Mesendoderm (in vitro differentiated cells): ENCODE results near the gene F13A1.

Source experiments
- DNase-seq: peaks from one replicate; pipeline ENCODE4 v3.0.0; 2013
- H2AK5ac ChIP-seq: 2 replicates; pipeline ENCODE4 v1.6.1; 2013; ENCODE audit warnings: low read length, inconsistent platforms
- H2BK120ac ChIP-seq: 2 replicates; pipeline ENCODE4 v1.6.1; 2013; ENCODE audit warnings: low read depth, mild to moderate bottlenecking, low read length, moderate library complexity, mixed read lengths
- H2BK15ac ChIP-seq: replicated peaks from 2 replicates; pipeline ENCODE4 v1.6.1; 2013; ENCODE audit warnings: low read depth, mild to moderate bottlenecking, moderate library complexity
- H2BK5ac ChIP-seq: 2 replicates; pipeline ENCODE4 v1.6.1; 2013; ENCODE audit warnings: low read length, inconsistent platforms
- H3K18ac ChIP-seq: 2 replicates; pipeline ENCODE4 v1.6.1; 2013; ENCODE audit warnings: mild to moderate bottlenecking, low read length, mixed read lengths
- H3K23ac ChIP-seq: one replicate; pipeline ENCODE4 v1.6.1; 2013; ENCODE audit warnings: low read length
- H3K27ac ChIP-seq: 2 replicates; pipeline ENCODE4 v1.5.1; 2013; ENCODE audit warnings: low read depth, mild to moderate bottlenecking, inconsistent platforms, low read length, moderate library complexity
- H3K27me3 ChIP-seq: 2 replicates; pipeline ENCODE4 v1.6.1; 2013; ENCODE audit warnings: low read length, control low read depth, mild to moderate bottlenecking, inconsistent platforms; ENCODE audit not compliant: insufficient read depth, poor library complexity
- H3K36me3 ChIP-seq: 2 replicates; pipeline ENCODE4 v1.6.1; 2013; ENCODE audit warnings: low read length, inconsistent platforms; ENCODE audit not compliant: control insufficient read depth, insufficient read depth
- H3K4ac ChIP-seq: one replicate; pipeline ENCODE4 v1.6.1; 2013; ENCODE audit warnings: low read depth, mild to moderate bottlenecking, low read length, moderate library complexity
- H3K4me1 ChIP-seq: 2 replicates; pipeline ENCODE4 v1.6.1; 2013; ENCODE audit warnings: low read depth, low read length, inconsistent platforms; ENCODE audit not compliant: control insufficient read depth
- H3K4me2 ChIP-seq: 2 replicates; pipeline ENCODE4 v1.6.1; 2013; ENCODE audit warnings: low read length
- H3K4me3 ChIP-seq: 2 replicates; pipeline ENCODE4 v1.5.1; 2013; ENCODE audit warnings: mild to moderate bottlenecking, low read length
- H3K56ac ChIP-seq: one replicate; pipeline ENCODE4 v1.6.1; 2013; ENCODE audit warnings: low read length
- H3K79me1 ChIP-seq: 2 replicates; pipeline ENCODE4 v1.6.1; 2013; ENCODE audit warnings: low read length, inconsistent platforms
- H3K79me2 ChIP-seq: 2 replicates; pipeline ENCODE4 v1.6.1; 2013; ENCODE audit warnings: mild to moderate bottlenecking, low read length; ENCODE audit not compliant: control insufficient read depth, insufficient read depth
- H3K9ac ChIP-seq: 2 replicates; pipeline ENCODE4 v1.6.1; 2013; ENCODE audit warnings: low read length, inconsistent platforms
- H4K5ac ChIP-seq: one replicate; pipeline ENCODE4 v1.6.1; 2013; ENCODE audit warnings: low read length
- H4K8ac ChIP-seq: one replicate; pipeline ENCODE4 v1.6.1; 2013; ENCODE audit warnings: low read depth, mild to moderate bottlenecking, control low read depth, low read length, moderate library complexity
- WGBS: extraction: QIAGEN DNeasy Blood & Tissue Kit; methylation state at CpG from one replicate; pipeline ENCODE4 v1.1.7; 2013; ENCODE audit warnings: low lambda C conversion rate, missing lambda C conversion rate; ENCODE audit not compliant: insufficient coverage; ENCODE audit errors: extremely low coverage; 5-methylcytosine and 5-hydroxymethylcytosine counted together

F13A1 gene

DNA sequence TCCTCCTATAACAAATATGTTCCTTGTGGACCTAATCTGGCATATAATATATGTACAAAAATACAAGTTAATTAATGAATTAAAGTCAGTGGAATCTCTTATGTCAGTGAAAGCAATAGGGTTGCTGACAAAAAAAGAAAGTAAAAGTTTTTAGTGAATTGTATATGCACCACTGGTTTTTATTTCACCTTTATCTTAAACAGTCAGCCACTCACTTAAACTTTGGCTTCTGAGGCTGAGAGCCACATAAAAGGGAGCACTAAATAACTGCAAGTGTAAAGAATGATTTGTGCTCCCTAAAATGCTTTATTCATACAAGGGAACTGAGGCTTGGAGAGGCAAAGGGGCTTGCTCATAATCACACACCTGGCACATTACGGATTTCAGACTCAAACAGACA lies 9.9 kb upstream of the F13A1 start:
- Histone ChIP-seq H3K79me2 (no peaks in the 10 kb centered on the region), H3K9ac (no peak overlapping the region), H3K23ac (no peak overlapping the region), H2BK15ac (no peak overlapping the region), H3K36me3 (no peaks in the 10 kb centered on the region), H3K56ac (no peak overlapping the region), H2BK5ac (no peak overlapping the region), H2BK120ac (no peak overlapping the region), H4K8ac (no peak overlapping the region), H3K4me2 (no peak overlapping the region), H3K18ac (no peak overlapping the region), H2AK5ac (no peak overlapping the region), H3K27me3 (no peaks in the 10 kb centered on the region), H3K27ac (no peak overlapping the region), H3K4me1 (no peaks in the 10 kb centered on the region), H3K4me3 (no peak overlapping the region), H3K79me1 (no peaks in the 10 kb centered on the region), H4K5ac (no peak overlapping the region), H3K4ac (no peak overlapping the region)
- WGBS = no CpG with 5 or more reads among the region's 1 CpG
- no peak for DNase-seq

GRCh38 chr6:6328451-6328850 lies 8.0 kb upstream of the F13A1 start:
- H3K4me2 ChIP-seq = no peak overlapping the region

GRCh38 chr6:6323352-6323751 lies 2.9 kb upstream of the F13A1 start:
- H3K56ac ChIP-seq = no peak overlapping the region
- H4K8ac ChIP-seq = no peak overlapping the region
- H3K4me3 ChIP-seq = no peak overlapping the region
- no peak overlapping the region for H3K4ac ChIP-seq
- no peaks in the 10 kb centered on the region for H3K27me3 ChIP-seq
- H3K9ac ChIP-seq = no peak overlapping the region
- no peak overlapping the region for H3K4me2 ChIP-seq
- H3K18ac ChIP-seq = no peak overlapping the region
- no peak overlapping the region for H4K5ac ChIP-seq
- no peak overlapping the region for H2BK5ac ChIP-seq
- H2BK120ac ChIP-seq = no peak overlapping the region
- no peak for DNase-seq
- WGBS = no CpG with 5 or more reads among the region's 5 CpGs
- no peak overlapping the region for H3K23ac ChIP-seq
- no peak overlapping the region for H2BK15ac ChIP-seq
- H2AK5ac ChIP-seq = no peak overlapping the region
- no peaks in the 10 kb centered on the region for H3K79me2 ChIP-seq
- no peak overlapping the region for H3K27ac ChIP-seq
- H3K4me1 ChIP-seq = no peaks in the 10 kb centered on the region
- no peaks in the 10 kb centered on the region for H3K79me1 ChIP-seq
- no peaks in the 10 kb centered on the region for H3K36me3 ChIP-seq

More at GRCh38 chr6:6328451-6328850, 8.0 kb upstream of the F13A1 start:
- H3K4me3 ChIP-seq = no peak overlapping the region
- H2BK120ac ChIP-seq = no peak overlapping the region
- H3K23ac ChIP-seq = no peak overlapping the region
- no peak overlapping the region for H3K56ac ChIP-seq
- no peak overlapping the region for H2AK5ac ChIP-seq
- no peak overlapping the region for H4K5ac ChIP-seq
- no peaks in the 10 kb centered on the region for H3K79me2 ChIP-seq
- H3K79me1 ChIP-seq = no peaks in the 10 kb centered on the region
- H4K8ac ChIP-seq = no peak overlapping the region
- H3K36me3 ChIP-seq = no peaks in the 10 kb centered on the region
- H3K27ac ChIP-seq = no peak overlapping the region
- no peak overlapping the region for H3K18ac ChIP-seq
- H2BK15ac ChIP-seq = no peak overlapping the region
- no CpG with 5 or more reads among the region's 3 CpGs for WGBS
- no peak overlapping the region for H3K9ac ChIP-seq
- H3K4ac ChIP-seq = no peak overlapping the region
- no peak for DNase-seq
- H3K4me1 ChIP-seq = no peaks in the 10 kb centered on the region
- H2BK5ac ChIP-seq = no peak overlapping the region
- no peaks in the 10 kb centered on the region for H3K27me3 ChIP-seq

GRCh38 chr6:6320901-6321300 lies 439 bp upstream of the F13A1 start:
- no peaks in the 10 kb centered on the region for H3K79me1 ChIP-seq
- H4K5ac ChIP-seq = no peak overlapping the region
- H2BK15ac ChIP-seq = no peak overlapping the region
- H3K27ac ChIP-seq = no peak overlapping the region
- H3K36me3 ChIP-seq = no peaks in the 10 kb centered on the region
- H3K23ac ChIP-seq = no peak overlapping the region
- no CpG with 5 or more reads among the region's 4 CpGs for whole genome bisulfite sequencing
- H2AK5ac ChIP-seq = no peak overlapping the region
- no peak overlapping the region for H3K4me2 ChIP-seq
- peak; percentile 65 for DNase-seq
- no peaks in the 10 kb centered on the region for H3K79me2 ChIP-seq
- no peaks in the 10 kb centered on the region for H3K4me1 ChIP-seq
- H2BK120ac ChIP-seq = no peak overlapping the region
- no peak overlapping the region for H3K18ac ChIP-seq
- no peak overlapping the region for H3K4ac ChIP-seq
- no peak overlapping the region for H3K56ac ChIP-seq
- no peaks in the 10 kb centered on the region for H3K27me3 ChIP-seq
- H4K8ac ChIP-seq = no peak overlapping the region
- no peak overlapping the region for H2BK5ac ChIP-seq
- H3K4me3 ChIP-seq = no peak overlapping the region
- no peak overlapping the region for H3K9ac ChIP-seq

- no CpG with 5 or more reads among the region's 10 CpGs for WGBS
- no peak overlapping the region for H2BK5ac ChIP-seq
Measured at GRCh38 chr6:6317825-6318733, 2.4 kb downstream of the F13A1 start.

More at GRCh38 chr6:6317825-6318733, 2.4 kb downstream of the F13A1 start:
- H3K27me3 ChIP-seq = no peaks in the 10 kb centered on the region
- no peak overlapping the region for H3K4me2 ChIP-seq
- no peak overlapping the region for H3K56ac ChIP-seq
- DNase-seq = no peak
- H2AK5ac ChIP-seq = no peak overlapping the region
- H4K8ac ChIP-seq = no peak overlapping the region
- no peak overlapping the region for H3K23ac ChIP-seq
- no peaks in the 10 kb centered on the region for H3K4me1 ChIP-seq
- H2BK120ac ChIP-seq = no peak overlapping the region
- no peak overlapping the region for H4K5ac ChIP-seq
- no peaks in the 10 kb centered on the region for H3K36me3 ChIP-seq
- no peaks in the 10 kb centered on the region for H3K79me1 ChIP-seq
- no peaks in the 10 kb centered on the region for H3K79me2 ChIP-seq
- no peak overlapping the region for H3K18ac ChIP-seq
- no peak overlapping the region for H2BK15ac ChIP-seq
- H3K27ac ChIP-seq = no peak overlapping the region
- H3K4ac ChIP-seq = no peak overlapping the region
- no peak overlapping the region for H3K4me3 ChIP-seq
- H3K9ac ChIP-seq = no peak overlapping the region
